Naive thymus-derived CD4-positive, alpha-beta T cell (primary cell): Measurements from ENCODE around the gene EPB41L5. TPM values are rescaled to one million over a fixed set of nuclear protein-coding genes. Genes with fewer than 3 reads are reported as not detected.
"Not testable (repeated sequence)": the region's sequence is repeated elsewhere in the genome, so short reads cannot be mapped to it uniquely, and the experiment has no call there.

Experiments used
- ATAC-seq: fragments of 150-1000 bp; cut with Tn5 transposase; 2 replicates; pipeline ENCODE4 v1.10.0; 2021; ENCODE audit warnings: mild to moderate bottlenecking, moderate library complexity
- CTCF ChIA-PET: fragments of 350-600 bp; sonication (Branson Sonifier 250); formaldehyde crosslinking; loops from one replicate; lab custom pipeline; 2021; ENCODE audit warnings: antibody characterized with exemption; lab: Charles Lee
- POLR2A ChIA-PET: fragments of 350-600 bp; sonication (Branson Sonifier 250); formaldehyde crosslinking; loops from one replicate; lab custom pipeline; 2021; ENCODE audit warnings: antibody characterized with exemption, inconsistent platforms; lab: Charles Lee
- DNase-seq, 9 donors: peaks; one replicate each; pipeline versions ENCODE4 v3.0.0 to v3.0.0-alpha.2; 2020 to 2022; ENCODE audit warnings: mixed read lengths in 1 of 9
- H3K27ac ChIP-seq: one replicate; pipeline ENCODE4 v1.7.0; 2013; ENCODE audit warnings: mild to moderate bottlenecking, low read depth, low read length, moderate library complexity
- H3K27me3 ChIP-seq, 2 donors: one replicate each; pipeline ENCODE4 v1.7.0; 2013; ENCODE audit warnings: low read length in 2 of 2, mild to moderate bottlenecking in 2 of 2, moderate library complexity in 2 of 2; ENCODE audit not compliant: control insufficient read depth in 2 of 2, insufficient read depth in 2 of 2
- H3K36me3 ChIP-seq, 3 experiments: 1 replicate in 2 of 3; 2 replicates in 1 of 3; pipeline ENCODE4 v1.7.0; 2013; ENCODE audit warnings: low read length in 3 of 3, mild to moderate bottlenecking in 3 of 3, moderate library complexity in 1 of 3; ENCODE audit not compliant: insufficient read depth in 3 of 3, control insufficient read depth in 2 of 3
- H3K4me1 ChIP-seq, 2 donors: one replicate each; pipeline ENCODE4 v1.7.0; 2013; ENCODE audit warnings: low read length in 2 of 2, mild to moderate bottlenecking in 2 of 2, moderate library complexity in 1 of 2; ENCODE audit not compliant: control insufficient read depth in 2 of 2, insufficient read depth in 2 of 2
- H3K4me3 ChIP-seq: 2 replicates; pipeline ENCODE4 v1.7.0; 2013; ENCODE audit warnings: mild to moderate bottlenecking, low read length
- H3K9me3 ChIP-seq, 3 experiments: 1 replicate in 2 of 3; 2 replicates in 1 of 3; pipeline ENCODE4 v1.7.0; 2013; ENCODE audit warnings: low read length in 3 of 3; ENCODE audit not compliant: control insufficient read depth in 2 of 3
- H3K27ac Mint-ChIP-seq, 9 donors: one replicate each; pipeline ENCODE4 v1.8.0; 2020 to 2022; ENCODE audit warnings: mixed read lengths in 9 of 9, mild to moderate bottlenecking in 8 of 9, moderate library complexity in 5 of 9, inconsistent platforms in 2 of 9
- H3K27me3 Mint-ChIP-seq, 5 donors: one replicate each; pipeline ENCODE4 v1.8.0; 2021 to 2022; ENCODE audit warnings: mixed read lengths in 5 of 5, mild to moderate bottlenecking in 1 of 5
- H3K36me3 Mint-ChIP-seq, 5 donors: one replicate each; pipeline ENCODE4 v1.8.0; 2020 to 2022; ENCODE audit warnings: mixed read lengths in 5 of 5, mild to moderate bottlenecking in 3 of 5, inconsistent platforms in 1 of 5
- H3K4me1 Mint-ChIP-seq, 7 donors: one replicate each; pipeline ENCODE4 v1.8.0; 2020 to 2022; ENCODE audit warnings: mixed read lengths in 7 of 7, mild to moderate bottlenecking in 3 of 7, inconsistent platforms in 1 of 7
- H3K4me3 Mint-ChIP-seq, 10 donors: one replicate each; pipeline ENCODE4 v1.8.0; 2020 to 2022; ENCODE audit warnings: mild to moderate bottlenecking in 10 of 10, mixed read lengths in 10 of 10, moderate library complexity in 6 of 10, inconsistent platforms in 2 of 10
- H3K9me3 Mint-ChIP-seq, 11 donors: one replicate each; pipeline ENCODE4 v1.8.0; 2020 to 2022; ENCODE audit warnings: mixed read lengths in 11 of 11, mild to moderate bottlenecking in 4 of 11, inconsistent platforms in 1 of 11, moderate library complexity in 1 of 11
- intact Hi-C, 2 donors: fragments of 100-400 bp; cut with micrococcal nuclease; formaldehyde crosslinking; loops; one replicate each; pipeline ENCODE4 v1.15.1; 2023
- polyA plus RNA-seq, 2 donors: library from polyadenylated mRNA; unstranded; fragments of 300-500 nt; fragmentation: Illumina TruSeq; gene quantifications; one replicate each; pipeline ENCODE4 v1.2.3, GENCODE V29; 2021
- total RNA-seq, 6 experiments: library from RNA in 5 of 6; stranded (reverse) in 5 of 6; gene quantifications; 1 replicate in 5 of 6; 2 replicates in 1 of 6; pipeline ENCODE4 v1.2.3 and lab custom pipeline; 2021 to 2026

The EPB41L5 gene
- total and polyA plus RNA-seq, 7 experiments from 2014 or later: 2.2 to 9.3 (median 6.5) TPM

DNA sequence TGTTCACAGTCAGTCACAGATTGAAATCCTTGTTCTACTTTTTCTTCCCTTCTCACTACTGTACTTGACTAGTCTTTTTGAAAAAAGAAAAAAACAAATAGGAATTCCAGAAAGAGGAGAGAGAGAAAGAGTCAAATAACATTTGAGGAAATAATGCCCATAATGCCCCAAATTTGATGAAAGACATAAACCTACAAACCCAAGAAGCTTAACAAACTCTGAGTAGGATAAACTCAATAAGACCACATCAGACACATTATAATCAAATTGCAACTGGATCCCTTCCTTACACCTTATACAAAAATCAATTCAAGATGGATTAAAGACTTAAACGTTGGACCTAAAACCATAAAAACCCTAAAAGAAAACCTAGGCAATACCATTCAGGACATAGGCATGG is 179.4 kb downstream of the EPB41L5 start:
- Mint-ChIP-seq H3K4me1 (no peaks in the 10 kb centered on the region), H3K36me3 (peaks cover 0 to 26% (median 16%) of the 10 kb centered on the region in 5 donors), H3K4me3 (no peak overlapping the region), H3K27ac (no peak overlapping the region), H3K27me3 (peaks cover 0 to 20% (median 0%) of the 10 kb centered on the region in 5 donors), H3K9me3 (peaks cover 0 to 70% (median 26%) of the 10 kb centered on the region in 11 donors)
- Histone ChIP-seq H3K27me3 (no peaks in the 10 kb centered on the region), H3K4me1 (no peaks in the 10 kb centered on the region), H3K36me3 (no peaks in the 10 kb centered on the region), H3K9me3 (peaks cover 0 to 5% (median 3%) of the 10 kb centered on the region in 3 experiments), H3K4me3 (no peak overlapping the region), H3K27ac (no peak overlapping the region)
- ChIA-PET POLR2A (interaction anchor here (0.7 kb wide), 1 partner anchor 10 kb away, joined by 3 read pairs; no protein-coding TSS in a partner anchor), CTCF (no interaction called here)
- DNase-seq (no peak), ATAC-seq (no peak)
- intact Hi-C loops: no loop called here

GRCh38 chr2:120195553-120195952 is 182.7 kb downstream of the EPB41L5 start:
- no peak for ATAC-seq
- H3K9me3 ChIP-seq: peaks cover 0 to 12% (median 3%) of the 10 kb centered on the region in 3 experiments
- ChIA-PET CTCF (interaction anchor here (0.7 to 1.3 kb wide), 3 partner anchors 9 to 20 kb away, joined by 3 to 4 read pairs (median 4); no protein-coding TSS in a partner anchor), POLR2A (no interaction called here)
- peaks cover 3 to 29% (median 16%) of the 10 kb centered on the region in 5 donors for H3K36me3 Mint-ChIP-seq
- H3K4me1 ChIP-seq: no peaks in the 10 kb centered on the region
- peaks cover 0 to 15% (median 0%) of the 10 kb centered on the region in 5 donors for H3K27me3 Mint-ChIP-seq
- peaks cover 3 to 67% (median 32%) of the 10 kb centered on the region in 11 donors for H3K9me3 Mint-ChIP-seq
- H3K4me1 Mint-ChIP-seq: no peaks in the 10 kb centered on the region
- no peaks in the 10 kb centered on the region for H3K36me3 ChIP-seq
- H3K27me3 ChIP-seq: no peaks in the 10 kb centered on the region
- no peak overlapping the region for H3K4me3 ChIP-seq
- no peak overlapping the region for H3K27ac ChIP-seq
- no peak overlapping the region for H3K27ac Mint-ChIP-seq
- intact Hi-C loops: no loop called here
- H3K4me3 Mint-ChIP-seq: no peak overlapping the region
- no peak for DNase-seq

GRCh38 chr2:120199817-120200459 is 187.1 kb downstream of the EPB41L5 start:
- POLR2A ChIA-PET, H3K4me3 ChIP-seq, H3K27me3 Mint-ChIP-seq, H3K4me3 Mint-ChIP-seq, H3K27ac Mint-ChIP-seq, H3K27me3 ChIP-seq, ATAC-seq, H3K27ac ChIP-seq, H3K4me1 ChIP-seq, DNase-seq, H3K9me3 ChIP-seq, H3K4me1 Mint-ChIP-seq, CTCF ChIA-PET, intact Hi-C loops, H3K36me3 ChIP-seq: not testable (repeated sequence)
- Mint-ChIP-seq H3K36me3 (peaks cover 0 to 16% (median 3%) of the 10 kb centered on the region in 5 donors), H3K9me3 (peaks cover 2 to 35% (median 13%) of the 10 kb centered on the region in 11 donors)

DNA sequence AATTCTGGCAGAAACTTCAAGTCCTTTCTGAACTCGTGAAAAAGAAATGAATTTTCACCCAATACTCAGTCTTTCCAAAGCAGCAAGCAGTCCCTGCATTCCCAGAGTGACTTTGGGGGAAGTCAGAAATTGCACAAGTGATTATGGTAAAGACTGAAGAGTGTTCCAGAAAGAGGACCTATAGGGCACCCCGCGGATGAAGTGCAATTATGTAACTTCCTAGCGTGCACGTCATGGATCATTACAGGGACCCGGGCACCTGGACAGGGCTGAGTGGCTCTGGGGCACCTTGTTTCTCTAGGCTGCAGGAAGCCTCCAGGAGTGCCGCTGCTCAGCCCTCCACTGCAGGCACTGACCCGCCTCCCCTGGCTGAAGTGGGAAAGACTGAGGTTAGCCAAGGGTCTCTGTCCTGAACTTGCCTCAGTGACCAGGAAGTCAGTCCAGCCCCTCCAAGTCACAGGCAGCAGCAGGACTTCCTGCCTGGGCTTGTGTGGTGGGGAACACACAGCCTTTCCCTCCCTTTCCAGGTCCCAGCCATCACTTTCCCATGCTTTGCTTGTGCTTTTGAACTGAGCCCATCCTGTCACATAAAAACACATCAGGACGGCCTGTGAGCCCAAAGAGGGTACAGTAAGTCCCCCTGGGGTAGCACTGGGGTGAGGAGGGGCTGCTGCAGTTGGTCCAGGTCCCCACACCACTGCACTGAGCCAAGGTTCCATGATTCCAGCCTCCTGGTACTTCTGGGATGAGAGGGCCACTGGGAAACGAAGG is 190.6 kb downstream of the EPB41L5 start:
- DNase-seq: no peak
- Histone ChIP-seq H3K4me1 (no peaks in the 10 kb centered on the region), H3K27ac (no peak overlapping the region), H3K4me3 (no peak overlapping the region), H3K27me3 (no peaks in the 10 kb centered on the region), H3K36me3 (no peaks in the 10 kb centered on the region), H3K9me3 (no peaks in the 10 kb centered on the region)
- CTCF ChIA-PET: no interaction called here
- intact Hi-C loops: no loop called here
- peak; percentile 54 for ATAC-seq
- peaks cover 0 to 11% (median 0%) of the 10 kb centered on the region in 7 donors for H3K4me1 Mint-ChIP-seq
- POLR2A ChIA-PET: interaction anchor here (1.0 kb wide), 1 partner anchor 18 kb away, joined by 3 read pairs; no protein-coding TSS in a partner anchor
- peaks cover 0 to 8% (median 3%) of the 10 kb centered on the region in 11 donors for H3K9me3 Mint-ChIP-seq
- H3K27ac Mint-ChIP-seq: peak overlapping the region in 1 of 9 donors; percentile 14
- peaks cover 0 to 2% (median 0%) of the 10 kb centered on the region in 5 donors for H3K27me3 Mint-ChIP-seq
- no peak overlapping the region for H3K4me3 Mint-ChIP-seq
- peaks cover 0 to 9% (median 3%) of the 10 kb centered on the region in 5 donors for H3K36me3 Mint-ChIP-seq

DNA sequence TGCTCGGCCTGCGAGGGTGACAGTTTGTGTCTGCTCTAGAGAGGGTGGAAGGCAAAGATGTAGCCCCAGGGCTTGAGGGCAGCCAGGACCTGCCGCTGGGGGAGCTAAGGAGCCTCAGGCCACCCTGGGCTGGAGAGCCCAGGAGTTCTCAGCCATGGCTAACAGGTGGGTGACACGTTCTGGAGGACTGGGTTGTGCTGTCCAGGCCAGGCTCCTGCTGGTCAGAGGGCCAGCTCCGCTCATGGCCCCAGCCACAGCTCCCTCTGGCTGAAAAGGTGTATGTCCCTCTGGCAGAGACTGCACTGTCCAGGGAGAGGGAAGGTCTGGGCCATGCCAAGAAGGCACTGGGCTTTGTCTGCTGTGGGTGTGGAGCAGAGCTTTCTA is 191.1 kb downstream of the EPB41L5 start:
- peaks cover 0 to 10% (median under 1%) of the 10 kb centered on the region in 5 donors for H3K36me3 Mint-ChIP-seq
- no peak overlapping the region for H3K4me3 Mint-ChIP-seq
- DNase-seq (no peak), ATAC-seq (no peak)
- Histone ChIP-seq H3K4me1 (no peaks in the 10 kb centered on the region), H3K36me3 (no peaks in the 10 kb centered on the region), H3K27ac (no peak overlapping the region), H3K27me3 (no peaks in the 10 kb centered on the region), H3K9me3 (no peaks in the 10 kb centered on the region), H3K4me3 (no peak overlapping the region)
- H3K27me3 Mint-ChIP-seq: peaks cover 0 to 2% (median 0%) of the 10 kb centered on the region in 5 donors
- POLR2A ChIA-PET: no interaction called here
- CTCF ChIA-PET: interaction anchor here (0.5 kb wide), 1 partner anchor 8 kb away, joined by 3 read pairs; no protein-coding TSS in a partner anchor
- H3K4me1 Mint-ChIP-seq: peaks cover 0 to 11% (median 0%) of the 10 kb centered on the region in 7 donors
- intact Hi-C loops: no loop called here
- H3K27ac Mint-ChIP-seq: no peak overlapping the region
- H3K9me3 Mint-ChIP-seq: peaks cover 0 to 6% (median under 1%) of the 10 kb centered on the region in 11 donors

DNA sequence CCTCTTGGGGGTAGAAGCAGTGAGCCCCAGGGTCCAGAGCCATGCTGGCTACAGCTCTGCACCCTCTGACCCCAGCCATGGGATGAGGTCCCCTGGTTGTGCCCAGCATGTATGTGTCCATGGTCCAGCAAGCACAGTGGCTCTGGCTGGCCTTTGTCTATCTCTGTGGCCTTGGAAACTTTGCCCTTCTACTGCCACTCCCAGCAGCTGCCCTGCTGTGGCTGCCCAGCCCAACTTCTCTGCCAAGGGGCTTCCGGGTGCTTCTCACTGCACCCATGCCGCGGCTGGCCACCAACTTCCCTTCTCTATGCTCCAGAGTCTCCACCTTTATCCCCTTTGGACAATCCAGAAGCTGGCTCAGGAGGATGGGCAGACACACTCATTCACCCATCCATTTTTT is 191.5 kb downstream of the EPB41L5 start:
- Mint-ChIP-seq H3K36me3 (peaks cover 0 to 11% (median 0%) of the 10 kb centered on the region in 5 donors), H3K4me1 (peaks cover 0 to 11% (median 0%) of the 10 kb centered on the region in 7 donors), H3K9me3 (peaks cover 0 to 5% (median 0%) of the 10 kb centered on the region in 11 donors), H3K27me3 (peaks cover 0 to 2% (median 0%) of the 10 kb centered on the region in 5 donors), H3K4me3 (no peak overlapping the region), H3K27ac (no peak overlapping the region)
- no peak for DNase-seq
- Histone ChIP-seq H3K27me3 (no peaks in the 10 kb centered on the region), H3K4me3 (no peak overlapping the region), H3K27ac (no peak overlapping the region), H3K36me3 (no peaks in the 10 kb centered on the region), H3K9me3 (no peaks in the 10 kb centered on the region), H3K4me1 (no peaks in the 10 kb centered on the region)
- ChIA-PET CTCF (interaction anchor here (0.5 to 1.0 kb wide), 3 partner anchors 9 to 1282 kb away, joined by 3 read pairs; no protein-coding TSS in a partner anchor), POLR2A (no interaction called here)
- intact Hi-C loops: no loop called here
- ATAC-seq: no peak
